Right atrium auricular region (tissue), 2 donors: ENCODE data around the gene KIF1B. TPM values are rescaled to one million over a fixed set of nuclear protein-coding genes. Genes with fewer than 3 reads are reported as not detected.

ENCODE experiments used
- DNase-seq: peaks from one replicate; pipeline ENCODE4 v3.0.0-alpha.2; 2019; ENCODE audit warnings: low spot score
- H3K27ac ChIP-seq, 2 donors: fragments of 200-600 bp; sonication (generic); 1 replicate in 1 of 2; 2 replicates in 1 of 2; pipeline ENCODE4 v1.5.1; 2016 to 2019
- H3K27me3 ChIP-seq, 2 donors: fragments of 200-600 bp; sonication (generic); one replicate each; pipeline versions ENCODE4 v1.5.1 to v1.6.0; 2017 to 2019
- H3K36me3 ChIP-seq: fragments of 200-600 bp; sonication (generic); one replicate; pipeline ENCODE4 v1.5.1; 2016
- H3K4me1 ChIP-seq, 2 donors: fragments of 200-600 bp; sonication (generic); one replicate each; pipeline versions ENCODE4 v1.5.1 to v1.6.0; 2017 to 2019
- H3K4me3 ChIP-seq, 2 donors: fragments of 200-600 bp; sonication (generic); 1 replicate in 1 of 2; 2 replicates in 1 of 2; pipeline ENCODE4 v1.5.1; 2017 to 2019; ENCODE audit warnings: mild to moderate bottlenecking in 1 of 2, moderate library complexity in 1 of 2
- H3K9me3 ChIP-seq, 2 donors: fragments of 200-600 bp; sonication (generic); one replicate each; pipeline ENCODE4 v1.5.1; 2019
- CTCF ChIP-seq, 2 donors: fragments of 200-600 bp; sonication (generic); IDR thresholded peaks; one replicate each; pipeline ENCODE4 v1.5.1; 2019; ENCODE audit warnings: antibody characterized with exemption in 2 of 2
- total RNA-seq, 2 donors: library from RNA; depleted of rRNA; stranded (reverse); fragments of >200 nt; gene quantifications; one replicate each; pipeline ENCODE4 v1.1.0, GENCODE V29; 2016

The KIF1B gene
- total RNA-seq, 2 donors from 2014 or later, result 55.7 to 63.9 TPM

- Histone ChIP-seq H3K27me3 (no peaks in the 10 kb centered on the region), H3K4me3 (no peak overlapping the region), H3K4me1 (peaks cover 0 to 18% of the 10 kb centered on the region in 2 donors), H3K36me3 (peaks cover 65% of the 10 kb centered on the region), H3K9me3 (no peaks in the 10 kb centered on the region), H3K27ac (no peak overlapping the region)
- no peak for DNase-seq
- no peak for TF ChIP-seq CTCF (IDR thresholded peaks at IDR 0.05)
These were observed 81.3 kb downstream of the KIF1B start for GRCh38 chr1:10291705-10292104.

- Histone ChIP-seq H3K4me3 (no peak overlapping the region), H3K9me3 (no peaks in the 10 kb centered on the region), H3K36me3 (peaks cover 70% of the 10 kb centered on the region), H3K27me3 (no peaks in the 10 kb centered on the region), H3K4me1 (peaks cover 0 to 13% of the 10 kb centered on the region in 2 donors), H3K27ac (no peak overlapping the region)
- no peak for DNase-seq
- TF ChIP-seq CTCF (IDR thresholded peaks at IDR 0.05), result no peak
These were observed 81.8 kb downstream of the KIF1B start for GRCh38 chr1:10292188-10292587.

GRCh38 chr1:10295481-10296085 lies 85.2 kb downstream of the KIF1B start:
- Histone ChIP-seq H3K4me3 (no peak overlapping the region), H3K27ac (no peak overlapping the region), H3K27me3 (no peaks in the 10 kb centered on the region), H3K4me1 (peaks cover 0 to 12% of the 10 kb centered on the region in 2 donors), H3K36me3 (peaks cover 67% of the 10 kb centered on the region), H3K9me3 (no peaks in the 10 kb centered on the region)
- DNase-seq, result no peak
- no peak for TF ChIP-seq CTCF (IDR thresholded peaks at IDR 0.05)

- Histone ChIP-seq H3K36me3 (peaks cover 55% of the 10 kb centered on the region), H3K27ac (no peak overlapping the region), H3K9me3 (no peaks in the 10 kb centered on the region), H3K4me1 (peaks cover 0 to 12% of the 10 kb centered on the region in 2 donors), H3K4me3 (no peak overlapping the region), H3K27me3 (no peaks in the 10 kb centered on the region)
- no peak for TF ChIP-seq CTCF (IDR thresholded peaks at IDR 0.05)
- no peak for DNase-seq
These were observed 88.8 kb downstream of the KIF1B start for GRCh38 chr1:10299151-10299550.

GRCh38 chr1:10302416-10302815 lies 92.0 kb downstream of the KIF1B start:
- no peaks in the 10 kb centered on the region for H3K9me3 ChIP-seq
- no peak overlapping the region for H3K4me3 ChIP-seq
- H3K36me3 ChIP-seq, result peaks cover 28% of the 10 kb centered on the region
- DNase-seq, result no peak
- H3K4me1 ChIP-seq, result peaks cover 0 to 12% of the 10 kb centered on the region in 2 donors
- no peak for TF ChIP-seq CTCF (IDR thresholded peaks at IDR 0.05)
- H3K27me3 ChIP-seq, result no peaks in the 10 kb centered on the region
- no peak overlapping the region for H3K27ac ChIP-seq

- TF ChIP-seq CTCF (IDR thresholded peaks at IDR 0.05), result no peak
- H3K27ac ChIP-seq, result peak overlapping the region; percentile 24 to 42
- H3K27me3 ChIP-seq, result no peaks in the 10 kb centered on the region
- H3K4me3 ChIP-seq, result no peak overlapping the region
- H3K4me1 ChIP-seq, result peaks cover 0 to 20% of the 10 kb centered on the region in 2 donors
- H3K9me3 ChIP-seq, result no peaks in the 10 kb centered on the region
- DNase-seq, result no peak
- H3K36me3 ChIP-seq, result peaks cover 16% of the 10 kb centered on the region
These were observed 93.9 kb downstream of the KIF1B start for GRCh38 chr1:10304295-10304694.
